OCI-LY7 (cell line): ENCODE measurements around the gene RAB44. TPM values are rescaled to one million over a fixed set of nuclear protein-coding genes. Genes with fewer than 3 reads are reported as not detected.

ENCODE experiments used
- BruUV-seq: library from RNA; stranded (reverse); fragments of 400-500 nt; replicated peaks from 2 replicates; lab custom pipeline; 2021; lab: Mats Ljungman, UMichigan
- CTCF ChIA-PET: fragments of 300-600 bp; sonication (Branson Sonifier 250); formaldehyde crosslinking; loops from one replicate; lab custom pipeline; 2022; ENCODE audit warnings: antibody characterized with exemption; ENCODE audit not compliant: unreplicated experiment; lab: Charles Lee
- POLR2A ChIA-PET: fragments of 300-600 bp; sonication (Branson Sonifier 250); formaldehyde crosslinking; loops from one replicate; lab custom pipeline; 2022; ENCODE audit warnings: antibody characterized with exemption; lab: Charles Lee
- DNase-seq: peaks from one replicate; pipeline ENCODE4 v3.0.0-alpha.2; 2015; ENCODE audit warnings: low spot score
- H2AFZ ChIP-seq: fragments of 200-600 bp; sonication (generic), shearing (Covaris generic); 2 replicates; pipeline ENCODE4 v1.6.1; 2014; ENCODE audit warnings: mild to moderate bottlenecking, antibody characterized with exemption, low read length, moderate library complexity
- H3K27ac ChIP-seq: fragments of 200-600 bp; sonication (generic); 2 replicates; pipeline ENCODE4 v1.5.1; 2014; ENCODE audit warnings: mixed run types, low read depth, mild to moderate bottlenecking, moderate library complexity, low read length, inconsistent platforms; ENCODE audit not compliant: poor library complexity, severe bottlenecking
- H3K36me3 ChIP-seq: fragments of 200-600 bp; sonication (generic); 2 replicates; pipeline ENCODE4 v1.6.1; 2014; ENCODE audit warnings: mild to moderate bottlenecking, antibody characterized with exemption, low read length, moderate library complexity, mixed read lengths; ENCODE audit not compliant: insufficient read depth
- H3K4me1 ChIP-seq: fragments of 200-600 bp; sonication (generic); 2 replicates; pipeline ENCODE4 v1.5.1; 2014; ENCODE audit warnings: mild to moderate bottlenecking, low read length; ENCODE audit not compliant: insufficient read depth, poor library complexity, severe bottlenecking
- H3K4me2 ChIP-seq: fragments of 200-600 bp; sonication (generic); 2 replicates; pipeline ENCODE4 v1.6.1; 2014; ENCODE audit warnings: mild to moderate bottlenecking, low read length
- H3K4me3 ChIP-seq: fragments of 200-600 bp; sonication (generic); 2 replicates; pipeline ENCODE4 v1.5.1; 2014; ENCODE audit warnings: mild to moderate bottlenecking, low read depth, low read length; ENCODE audit not compliant: poor library complexity, severe bottlenecking
- H3K79me2 ChIP-seq: fragments of 200-600 bp; sonication (generic); 2 replicates; pipeline ENCODE4 v1.6.1; 2016; ENCODE audit warnings: low read depth, mild to moderate bottlenecking, low read length, moderate library complexity, mixed read lengths; ENCODE audit not compliant: insufficient read depth
- H3K9me2 ChIP-seq: fragments of 200-600 bp; sonication (generic); 2 replicates; pipeline ENCODE4 v1.6.1; 2016; ENCODE audit warnings: mild to moderate bottlenecking, low read length, mixed read lengths; ENCODE audit not compliant: insufficient read depth
- H3K9me3 ChIP-seq: fragments of 200-600 bp; sonication (generic); 2 replicates; pipeline ENCODE4 v1.6.1; 2014; ENCODE audit warnings: mild to moderate bottlenecking, mixed run types, low read length, mixed read lengths
- H4K20me1 ChIP-seq: fragments of 200-600 bp; sonication (generic); 2 replicates; pipeline ENCODE4 v1.6.1; 2014; ENCODE audit warnings: mild to moderate bottlenecking, antibody characterized with exemption, low read length, moderate library complexity, mixed read lengths; ENCODE audit not compliant: insufficient read depth
- CTCF ChIP-seq: fragments of 200-600 bp; sonication (generic); conservative IDR thresholded peaks from 2 replicates; pipeline ENCODE4 v1.5.1; 2014; ENCODE audit warnings: mild to moderate bottlenecking, antibody characterized with exemption, low read length, moderate library complexity, mixed read lengths
- EZH2phosphoT487 ChIP-seq: fragments of 200-600 bp; sonication (generic); IDR thresholded peaks from 2 replicates; pipeline ENCODE4 v1.6.1; 2018; ENCODE audit warnings: low read depth, borderline replicate concordance, mild to moderate bottlenecking, mixed run types, antibody characterized with exemption, low read length, moderate library complexity, mixed read lengths
- intact Hi-C: fragments of 100-400 bp; cut with micrococcal nuclease; formaldehyde crosslinking; loops from one replicate; pipeline ENCODE4 v1.10.0; 2022; ENCODE audit not compliant: unreplicated experiment
- total RNA-seq, 2 experiments: library from RNA; depleted of rRNA in 1 of 2; stranded (reverse); fragments of >200 nt in 1 of 2; shearing (Covaris generic) in 1 of 2; gene quantifications; 2 replicates each; pipeline ENCODE4 v1.2.3, GENCODE V29; 2014 to 2022

Gene RAB44
- total RNA-seq, 2 experiments from 2014 or later = 0.09 TPM; not detected in 1

DNA sequence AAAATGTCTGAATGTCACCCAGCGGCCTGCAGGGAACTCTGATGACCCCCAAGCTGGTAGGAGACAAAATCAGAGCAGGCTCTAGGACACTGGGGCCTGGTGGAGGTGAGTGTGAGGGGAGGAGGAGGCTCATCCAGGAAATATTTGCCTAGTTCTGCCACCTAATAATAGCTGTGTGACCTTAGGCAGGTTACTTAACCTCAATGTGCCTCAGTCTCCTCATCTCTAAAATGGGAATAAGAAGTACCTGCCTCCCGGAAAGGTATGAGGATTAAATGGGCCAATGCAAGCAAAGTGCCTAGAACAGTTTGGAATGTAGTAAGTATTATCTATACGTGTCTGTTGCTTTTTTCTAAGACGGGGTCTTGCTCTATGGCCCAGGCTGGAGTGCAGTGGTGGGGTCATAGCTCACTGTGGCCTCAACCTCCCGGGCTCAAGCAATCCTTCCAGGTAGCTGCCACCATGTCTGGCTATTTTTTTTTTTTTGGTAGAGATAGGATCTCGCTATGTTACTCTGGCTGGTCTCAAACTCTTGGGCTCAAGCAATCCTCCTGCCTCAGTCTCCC, 60.4 kb downstream of the RAB44 start:
- ChIA-PET CTCF (interaction anchor here (0.6 to 4.3 kb wide), 12 partner anchors 11 to 227 kb away, joined by 3 to 23 read pairs (median 3); partner anchors contain the start of gene C6orf89), POLR2A (interaction anchor here (1.0 to 2.2 kb wide), 6 partner anchors 11 to 142 kb away, joined by 3 to 8 read pairs (median 4); no protein-coding TSS in a partner anchor)
- no TSS peak for BruUV-seq
- Histone ChIP-seq H3K9me2 (no peaks in the 10 kb centered on the region), H3K27ac (peak overlapping the region; percentile 92), H3K4me3 (peak overlapping the region; percentile 69), H2AFZ (peak overlapping the region; percentile 16; the same call in 1 of the 2 replicates), H3K36me3 (no peaks in the 10 kb centered on the region), H3K79me2 (peaks cover 28% of the 10 kb centered on the region; the same call in 1 of the 2 replicates), H3K9me3 (no peaks in the 10 kb centered on the region), H3K4me1 (peaks cover 60% of the 10 kb centered on the region), H4K20me1 (no peaks in the 10 kb centered on the region), H3K4me2 (peak overlapping the region; percentile 86)
- intact Hi-C loops = loop anchor here (1.0 to 5.0 kb wide), 5 partner anchors 37 to 335 kb away; no protein-coding TSS in a partner anchor
- TF ChIP-seq CTCF (no peak), EZH2phosphoT487 (no peak)
- no peak for DNase-seq

GRCh38 chr6:36758516-36759147, 61.0 kb downstream of the RAB44 start:
- Histone ChIP-seq H3K4me1 (peaks cover 54% of the 10 kb centered on the region), H3K4me3 (peak overlapping the region; percentile 23), H3K36me3 (no peaks in the 10 kb centered on the region), H3K9me3 (no peaks in the 10 kb centered on the region), H3K9me2 (no peaks in the 10 kb centered on the region), H3K27ac (peak overlapping the region; percentile 92), H3K4me2 (peak overlapping the region; percentile 86), H4K20me1 (no peaks in the 10 kb centered on the region), H2AFZ (no peak overlapping the region; the same call in 1 of the 2 replicates), H3K79me2 (peaks cover 24% of the 10 kb centered on the region; the same call in 1 of the 2 replicates)
- TF ChIP-seq CTCF (no peak), EZH2phosphoT487 (no peak)
- BruUV-seq = no TSS peak
- intact Hi-C loops = loop anchor here (1.0 to 5.0 kb wide), 6 partner anchors 38 to 336 kb away; no protein-coding TSS in a partner anchor
- CTCF ChIA-PET = interaction anchor here (0.5 to 4.3 kb wide), 16 partner anchors 11 to 150 kb away, joined by 3 to 23 read pairs (median 4); partner anchors contain the start of gene C6orf89
- POLR2A ChIA-PET = interaction anchor here (0.6 to 2.2 kb wide), 9 partner anchors 11 to 270 kb away, joined by 3 to 8 read pairs (median 4); no protein-coding TSS in a partner anchor
- peak; percentile 62 for DNase-seq
